Measurements from ENCODE around the gene NCKAP5L.
A peak's percentile ranks its signal among the peaks of the same experiment; 100 is the strongest.

NCKAP5L gene

GRCh38 chr12:49824895-49825294, 3.3 kb downstream of the NCKAP5L start:
- peak; percentile 75 for DNase-seq (ENCODE audit: low spot score)

GRCh38 chr12:49824416-49824815, 3.8 kb downstream of the NCKAP5L start:
- DNase-seq (ENCODE audit: low spot score) = no peak

GRCh38 chr12:49823951-49824350, 4.3 kb downstream of the NCKAP5L start:
- no peak for DNase-seq (ENCODE audit: low spot score)

GRCh38 chr12:49823350-49823749, 4.9 kb downstream of the NCKAP5L start:
- no peak for DNase-seq (ENCODE audit: low spot score)

GRCh38 chr12:49821373-49822287, 6.6 kb downstream of the NCKAP5L start:
- DNase-seq (ENCODE audit: low spot score) = no peak

- no peak for DNase-seq (ENCODE audit: low spot score)
Observed at GRCh38 chr12:49819786-49820185, 8.4 kb downstream of the NCKAP5L start.

- DNase-seq (ENCODE audit: low spot score) = no peak
Observed at GRCh38 chr12:49818241-49818895, 9.8 kb downstream of the NCKAP5L start.

GRCh38 chr12:49813131-49813530, 15.1 kb downstream of the NCKAP5L start:
- DNase-seq (ENCODE audit: low spot score) = no peak

- no peak for DNase-seq (ENCODE audit: low spot score)
Observed at GRCh38 chr12:49811961-49812401, 16.2 kb downstream of the NCKAP5L start.

GRCh38 chr12:49811136-49811535, 17.1 kb downstream of the NCKAP5L start:
- DNase-seq (ENCODE audit: low spot score) = peak; percentile 15

- peak; percentile 41 for DNase-seq (ENCODE audit: low spot score)
Observed at GRCh38 chr12:49809906-49810389, 18.3 kb downstream of the NCKAP5L start.

- peak; percentile 14 for DNase-seq (ENCODE audit: low spot score)
Observed at GRCh38 chr12:49809381-49809905, 18.8 kb downstream of the NCKAP5L start.

- peak; percentile 82 for DNase-seq (ENCODE audit: low spot score)
Observed at GRCh38 chr12:49808686-49809380, 19.4 kb downstream of the NCKAP5L start.

GRCh38 chr12:49807991-49808580, 20.1 kb downstream of the NCKAP5L start:
- no peak for DNase-seq (ENCODE audit: low spot score)

- DNase-seq (ENCODE audit: low spot score) = no peak
Observed at GRCh38 chr12:49806877-49807276, 21.3 kb downstream of the NCKAP5L start.

- no peak for DNase-seq (ENCODE audit: low spot score)
Observed at GRCh38 chr12:49806321-49806813, 21.8 kb downstream of the NCKAP5L start.

- no peak for DNase-seq (ENCODE audit: low spot score)
Observed at GRCh38 chr12:49805409-49805808, 22.8 kb downstream of the NCKAP5L start.

- DNase-seq (ENCODE audit: low spot score) = no peak
Observed at GRCh38 chr12:49804821-49805220, 23.4 kb downstream of the NCKAP5L start.

- DNase-seq (ENCODE audit: low spot score) = no peak
Observed at GRCh38 chr12:49803693-49804450, 24.3 kb downstream of the NCKAP5L start.

- no peak for DNase-seq (ENCODE audit: low spot score)
Observed at GRCh38 chr12:49801141-49802063, 26.8 kb downstream of the NCKAP5L start.
